NCI-H2107 (cell line): Measurements from ENCODE around the gene LTBP1.
"Not testable (repeated sequence)": the region's sequence is repeated elsewhere in the genome, so short reads cannot be mapped to it uniquely, and the experiment has no call there.

ENCODE experiments used
- DNase-seq: peaks from one replicate; lab custom pipeline; 2025; lab: John Stamatoyannopoulos, UW

The LTBP1 gene

DNA sequence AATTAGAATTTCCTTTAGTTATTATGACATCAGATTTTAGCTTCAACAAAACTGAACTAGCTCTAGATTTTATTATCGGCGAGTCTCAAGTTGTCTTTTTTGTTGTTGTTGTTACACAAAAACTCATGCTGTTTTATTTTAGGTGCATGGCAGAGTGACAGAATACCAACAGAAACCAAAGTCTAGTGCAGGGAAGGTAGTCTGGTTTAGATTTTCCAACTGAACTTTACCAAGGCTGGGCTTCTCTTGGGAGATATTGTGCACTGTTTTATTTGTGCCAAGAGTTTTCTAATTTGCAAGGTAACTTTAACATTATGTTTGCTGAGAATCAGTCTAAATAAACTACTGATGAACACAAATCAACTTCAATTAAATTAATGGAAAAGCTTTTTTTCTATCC, 486.1 kb downstream of the LTBP1 start:
- DNase-seq = no peak

DNA sequence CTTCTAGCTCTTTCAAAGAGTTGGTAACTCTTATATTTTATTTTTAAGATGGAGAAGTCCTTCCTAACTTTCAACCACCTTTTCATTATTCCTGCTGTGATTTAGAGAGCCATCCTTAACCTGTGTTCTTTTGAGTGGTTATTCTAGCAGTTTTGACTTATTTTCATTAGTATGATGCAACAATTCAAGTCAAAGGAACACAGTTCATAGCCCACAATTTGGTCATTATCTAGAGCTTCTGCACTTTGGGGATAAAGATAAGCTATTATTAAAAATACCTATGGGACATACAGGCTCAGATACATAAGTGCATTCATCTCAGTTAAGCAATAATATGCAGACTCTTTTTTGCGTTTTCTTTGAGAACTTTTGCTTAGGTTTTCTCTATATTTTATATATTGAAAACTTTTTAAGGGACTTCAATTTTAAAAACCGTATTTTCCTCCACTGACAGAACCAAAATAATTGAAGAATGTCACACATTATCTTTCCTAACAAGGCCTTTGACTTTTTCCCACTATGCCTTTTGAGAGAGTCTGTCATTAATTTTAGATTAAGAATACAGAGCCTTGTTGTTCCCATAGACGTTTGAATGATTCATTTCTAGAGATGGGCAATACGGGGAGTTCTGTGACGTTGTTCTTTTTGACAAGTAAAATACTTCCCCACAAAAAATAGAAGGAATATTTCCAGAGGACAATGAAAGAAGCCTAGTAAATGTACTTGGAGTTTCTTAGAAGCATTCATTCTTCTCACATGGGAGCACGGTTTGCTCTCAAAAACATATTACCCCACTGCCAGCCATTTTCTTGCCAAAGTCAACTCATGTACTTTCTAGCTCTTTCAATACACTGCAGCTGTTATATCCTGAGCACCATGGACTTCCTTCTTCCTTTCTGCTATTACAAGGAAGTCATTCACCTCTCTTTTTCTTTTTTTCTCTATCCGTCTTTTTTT, 486.8 kb downstream of the LTBP1 start:
- DNase-seq = no peak

DNA sequence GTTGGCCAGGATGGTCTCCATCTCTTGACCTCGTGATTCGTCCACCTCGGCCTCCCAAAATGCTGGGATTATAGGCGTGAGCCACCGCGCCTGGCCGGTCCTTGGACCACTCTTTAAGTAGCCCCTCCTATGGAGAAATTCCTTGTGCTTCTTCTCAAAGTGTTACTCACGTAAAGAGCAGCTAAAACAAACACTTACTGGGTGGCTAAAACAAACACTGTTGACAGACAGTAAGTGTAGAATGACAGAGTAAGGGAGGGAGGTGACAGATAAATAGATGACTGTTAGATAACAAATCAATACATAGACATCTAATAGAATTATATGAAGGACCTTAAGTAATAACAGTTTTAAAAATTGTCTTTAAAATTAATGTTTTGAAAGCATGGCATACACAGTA, 488.8 kb downstream of the LTBP1 start:
- DNase-seq = no peak

DNA sequence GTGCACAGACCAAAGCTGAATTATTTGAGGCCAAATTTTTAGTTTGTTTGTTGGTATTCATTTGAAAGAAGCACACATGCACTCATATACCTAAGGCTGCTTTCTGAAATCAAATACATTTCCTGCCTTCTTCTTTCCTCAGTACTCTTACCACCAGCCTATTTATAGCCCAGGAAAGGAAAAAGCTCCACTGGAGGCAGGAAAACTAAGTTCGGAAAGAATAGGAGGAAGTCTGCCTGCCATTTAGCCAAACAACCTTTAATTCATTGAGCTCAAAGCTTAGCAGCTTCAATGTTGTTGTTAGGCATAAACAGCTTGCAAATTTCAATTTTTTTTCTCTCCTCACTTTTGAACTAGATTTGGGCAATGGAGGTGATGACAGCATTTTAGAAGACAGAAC, 489.3 kb downstream of the LTBP1 start:
- DNase-seq = no peak

DNA sequence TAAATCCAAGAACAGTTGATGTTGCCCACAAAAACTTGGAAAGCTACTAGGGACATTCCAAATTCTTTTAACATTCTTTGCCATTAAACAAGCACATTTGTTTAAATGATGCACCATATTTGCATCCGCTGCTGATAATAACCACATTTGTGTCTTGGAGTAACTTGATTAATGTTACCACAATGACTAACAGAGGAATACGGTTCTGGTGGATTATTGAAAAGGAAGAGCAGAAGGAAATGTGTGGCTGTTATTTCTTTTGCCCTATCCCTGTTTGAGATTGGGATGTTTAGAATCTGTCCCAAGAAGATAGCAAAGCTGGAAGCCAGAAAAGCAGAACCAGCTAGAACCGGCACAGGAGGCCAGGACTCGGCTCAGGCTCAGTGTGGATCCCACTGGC, 490.5 kb downstream of the LTBP1 start:
- no peak for DNase-seq

DNA sequence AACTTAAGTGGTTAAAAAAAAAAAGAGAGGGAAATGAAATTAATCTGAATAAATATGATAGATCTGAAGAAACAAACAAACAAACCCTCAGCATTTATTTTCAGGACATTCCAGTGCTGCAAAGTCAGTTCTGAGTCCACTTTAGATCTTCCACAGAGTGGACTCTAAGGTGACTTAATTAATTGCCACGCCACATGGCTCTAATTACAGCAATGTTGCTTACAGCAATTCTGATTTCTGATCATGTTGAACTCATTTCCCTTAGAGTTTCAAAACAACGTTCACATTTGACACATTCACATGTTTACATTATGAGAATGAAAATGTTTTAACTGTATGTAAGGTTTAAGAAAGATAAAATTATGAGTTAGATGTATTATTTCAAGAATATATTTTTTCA, 491.1 kb downstream of the LTBP1 start:
- DNase-seq = no peak

DNA sequence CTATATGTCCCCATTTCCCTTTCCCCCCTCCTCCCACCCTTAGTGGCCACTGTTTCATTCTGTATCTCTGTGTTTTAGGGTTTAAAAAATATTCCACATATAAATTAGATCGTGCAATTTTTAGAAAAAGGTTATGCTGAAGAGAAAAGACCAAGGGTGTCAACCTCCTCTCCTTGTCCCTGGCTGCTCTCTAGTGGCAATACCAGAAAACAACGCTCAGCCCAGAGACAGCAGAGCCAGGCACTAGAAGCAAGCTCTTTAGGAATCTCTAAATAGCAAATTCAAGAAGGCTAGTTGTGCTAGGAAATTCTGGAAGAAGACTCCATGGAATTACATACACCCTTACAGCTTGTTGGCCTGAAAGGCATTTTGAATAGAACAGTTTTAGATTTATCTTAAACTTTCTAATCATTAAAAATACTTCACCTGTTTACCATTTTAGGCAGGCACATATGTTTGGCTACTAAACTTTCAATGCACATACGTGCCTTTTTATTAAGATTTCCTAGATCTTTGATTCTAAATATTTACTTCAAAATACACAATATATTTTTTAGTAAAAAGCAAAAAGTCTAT, 494.6 kb downstream of the LTBP1 start:
- peak; percentile 4 for DNase-seq

DNA sequence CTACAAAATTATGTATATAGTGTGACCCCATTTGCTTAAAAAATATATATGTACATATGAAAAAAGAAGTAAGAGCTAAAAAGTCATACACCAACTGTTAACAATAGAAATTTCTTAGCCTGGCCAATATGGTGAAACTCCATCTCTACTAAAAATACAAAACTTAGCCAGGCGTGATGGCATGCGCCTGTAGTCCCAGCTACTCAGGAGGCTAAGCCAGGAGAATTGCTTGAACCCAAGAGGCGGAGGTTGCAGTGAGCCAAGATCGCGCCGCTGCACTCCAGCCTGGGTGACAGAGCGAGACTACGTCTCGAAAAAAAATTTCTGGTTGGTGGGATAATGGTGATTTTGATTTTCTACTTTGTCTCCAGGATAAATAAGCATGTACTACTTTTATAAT, 495.3 kb downstream of the LTBP1 start:
- DNase-seq = not testable (repeated sequence)

DNA sequence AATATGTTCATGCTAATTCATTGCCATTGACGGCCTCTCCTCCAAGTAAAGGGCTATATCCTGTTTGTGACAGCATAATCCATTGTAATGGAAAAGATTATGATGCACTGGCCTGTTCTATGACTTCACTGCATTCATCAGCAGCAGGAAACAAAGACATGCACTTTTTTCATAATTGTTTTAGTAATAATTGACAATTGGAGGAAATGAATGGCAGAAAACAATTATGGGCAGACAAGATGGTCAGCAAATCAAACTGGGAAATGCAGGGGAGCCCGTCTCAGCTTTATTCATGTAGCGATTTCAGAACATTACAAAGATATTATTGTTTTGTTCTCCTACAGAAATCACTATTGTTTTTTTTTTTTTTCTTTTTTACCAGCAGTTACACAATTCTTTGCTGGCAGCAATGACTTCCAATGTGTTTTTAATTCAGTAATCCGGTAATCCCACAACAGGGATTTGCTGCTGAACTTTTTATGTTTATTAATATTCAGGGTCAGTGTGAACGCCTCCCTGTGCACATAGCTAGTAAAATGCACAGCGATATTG, 495.9 kb downstream of the LTBP1 start:
- DNase-seq = no peak

DNA sequence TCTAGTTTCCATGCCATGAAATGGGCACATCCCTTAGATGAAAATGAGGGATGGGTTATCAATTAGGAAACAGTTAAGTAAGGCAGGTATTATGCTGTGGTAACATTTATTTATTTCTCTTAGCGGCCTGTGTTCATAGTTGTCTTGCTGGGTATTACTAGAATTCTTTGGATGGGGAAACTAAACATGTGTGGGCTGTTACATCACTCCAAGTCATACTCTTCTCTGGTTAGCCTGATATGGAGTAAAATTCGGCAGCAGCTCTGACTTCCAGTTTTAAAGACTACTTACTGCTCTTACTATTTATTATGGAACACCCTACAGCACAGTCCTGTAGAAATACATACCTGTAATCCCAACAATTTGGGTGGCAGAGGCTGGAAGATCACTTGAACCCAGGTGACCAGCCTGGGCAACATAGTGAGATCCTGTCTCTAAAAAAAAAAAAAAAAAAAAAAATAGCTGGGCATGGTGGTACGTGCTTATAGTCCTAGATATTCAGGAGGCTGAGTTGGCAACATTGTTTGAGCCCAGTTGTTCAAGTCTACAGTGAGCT, 496.6 kb downstream of the LTBP1 start:
- DNase-seq = no peak

DNA sequence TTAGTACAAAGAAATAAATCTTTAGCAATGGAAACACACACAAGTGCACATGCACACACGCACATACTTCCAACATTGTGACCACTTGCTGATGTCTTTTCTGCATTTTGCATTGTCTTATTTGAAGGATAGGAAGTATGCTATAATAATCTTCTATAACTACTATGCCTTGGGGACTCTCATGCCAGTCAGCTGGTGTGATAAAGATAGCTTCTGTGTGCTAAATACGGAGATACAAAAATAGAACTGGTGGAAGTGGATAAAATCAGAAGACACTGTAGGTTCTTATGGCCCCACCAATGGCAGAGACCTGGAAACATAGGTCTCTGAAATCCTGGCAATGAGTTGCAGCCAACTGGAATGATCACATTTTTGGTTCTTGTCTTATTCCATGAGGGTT, 498.2 kb downstream of the LTBP1 start:
- no peak for DNase-seq

DNA sequence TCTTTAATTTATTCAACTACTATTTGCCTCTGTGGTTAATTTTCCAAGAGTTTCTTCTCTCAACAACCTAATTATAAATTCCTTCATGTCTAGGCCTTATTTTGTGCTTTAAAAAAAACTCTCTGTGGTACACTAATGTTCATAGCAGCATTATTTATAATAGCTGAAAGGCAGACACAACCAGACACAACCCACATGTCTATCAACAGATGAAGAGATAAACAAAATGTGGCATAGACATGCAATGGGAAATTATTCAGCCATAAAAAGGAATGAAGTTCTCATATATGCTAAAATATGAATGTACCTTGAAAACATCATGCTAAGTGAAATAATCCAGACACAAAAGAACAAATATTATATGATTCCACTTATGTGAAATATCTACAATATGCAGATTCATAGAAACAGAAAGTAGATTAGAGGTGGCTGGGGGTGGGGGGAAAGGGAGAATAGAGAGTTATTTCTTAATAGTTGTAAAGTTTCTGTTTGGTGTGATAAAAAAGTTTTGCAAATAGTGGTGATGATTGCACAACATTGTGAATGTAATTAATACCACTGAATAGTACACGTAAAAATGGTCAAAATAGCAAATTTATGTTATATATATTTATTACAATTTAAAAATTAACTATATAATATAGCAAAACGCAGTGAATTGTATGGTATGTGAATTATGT, 501.6 kb downstream of the LTBP1 start:
- no peak for DNase-seq
